ENCODE measurements around the gene PPIE.

The PPIE gene

DNA sequence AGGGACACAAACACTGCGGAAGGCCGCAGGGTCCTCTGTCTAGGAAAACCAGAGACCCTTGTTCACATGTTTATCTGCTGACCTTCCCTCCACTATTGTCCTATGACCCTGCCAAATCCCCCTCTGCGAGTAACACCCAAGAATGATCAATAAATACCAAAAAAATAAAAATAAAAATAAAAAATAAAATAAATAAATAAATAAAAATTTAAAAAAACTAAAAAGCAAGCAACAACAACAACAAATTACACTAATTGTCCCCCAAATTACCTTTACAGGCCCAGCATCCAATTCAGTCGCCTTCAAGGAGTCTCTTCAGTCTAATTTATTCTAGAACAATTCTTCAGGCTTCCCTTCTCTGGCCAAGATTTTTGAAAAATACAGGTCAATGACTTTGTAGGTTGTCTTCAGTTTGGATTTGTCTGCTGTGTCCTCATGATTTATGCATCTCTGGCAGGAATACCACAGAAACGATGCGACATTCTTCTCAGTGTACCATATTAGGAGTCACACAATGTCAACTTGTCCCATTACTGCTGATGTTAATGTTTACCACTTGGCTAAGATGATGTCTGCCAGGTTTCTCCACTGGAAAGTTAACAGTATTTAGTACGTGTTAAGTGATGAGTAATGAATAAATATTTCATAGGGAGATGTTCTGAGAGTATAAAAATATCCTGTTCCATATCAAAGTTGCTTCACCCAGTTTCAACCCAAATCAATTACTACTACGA lies 70.3 kb downstream of the PPIE start:
- Mint-ChIP-seq H3K27me3 (peaks cover 3 to 6% of the 10 kb centered on the region in 2 donors), H3K36me3 (peaks cover 8 to 10% of the 10 kb centered on the region in 2 donors), H3K4me1 (no peaks in the 10 kb centered on the region), H3K4me3 (no peak overlapping the region), H3K27ac (no peak overlapping the region), H3K9me3 (peaks cover 4 to 8% of the 10 kb centered on the region in 2 donors)
- DNase-seq (no peak), ATAC-seq (replicated peaks) (no peak)

DNA sequence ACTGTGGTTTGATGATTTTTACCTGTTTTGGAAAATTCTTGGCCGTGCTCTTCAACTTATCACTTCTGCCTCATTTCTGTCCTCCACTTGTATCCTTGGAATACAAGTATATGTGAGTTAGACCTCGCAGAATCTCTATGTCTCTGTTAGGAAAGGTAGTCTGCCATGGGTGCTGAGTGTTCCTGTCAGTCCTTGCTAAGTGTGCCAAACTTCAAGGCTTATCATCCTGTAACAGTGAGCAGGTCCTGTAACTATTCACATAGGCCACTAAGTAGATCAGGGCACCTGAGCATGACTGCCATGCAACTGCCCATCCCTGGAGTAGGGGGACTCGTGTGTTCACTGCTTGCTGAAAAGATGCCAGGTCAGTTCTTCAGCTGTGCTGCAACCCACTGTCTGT lies 74.2 kb downstream of the PPIE start:
- DNase-seq: no peak
- peaks cover 0 to 3% of the 10 kb centered on the region in 2 donors for H3K36me3 Mint-ChIP-seq
- H3K4me1 Mint-ChIP-seq: peaks cover 15 to 18% of the 10 kb centered on the region in 2 donors
- H3K9me3 Mint-ChIP-seq: no peaks in the 10 kb centered on the region
- peaks cover 3 to 6% of the 10 kb centered on the region in 2 donors for H3K27me3 Mint-ChIP-seq
- ATAC-seq (replicated peaks): no peak
- no peak overlapping the region for H3K27ac Mint-ChIP-seq
- H3K4me3 Mint-ChIP-seq: no peak overlapping the region
